C4-2B (cell line): ENCODE results near the gene TMEM132E.

ENCODE experiments used
- H3K27ac ChIP-seq: fragments of 450-650 bp; 2 replicates; pipeline ENCODE4 v1.5.1; 2017
- ZFX ChIP-seq: fragments of 450-650 bp; IDR thresholded peaks from 2 replicates; pipeline ENCODE4 v1.6.1; 2017
- TF ChIP-seq, protein P1 (sequence below): fragments of 450-650 bp; conservative IDR thresholded peaks from 2 replicates; pipeline ENCODE4 v1.5.1; 2017; ENCODE audit warnings: mild to moderate bottlenecking

The TMEM132E gene

DNA sequence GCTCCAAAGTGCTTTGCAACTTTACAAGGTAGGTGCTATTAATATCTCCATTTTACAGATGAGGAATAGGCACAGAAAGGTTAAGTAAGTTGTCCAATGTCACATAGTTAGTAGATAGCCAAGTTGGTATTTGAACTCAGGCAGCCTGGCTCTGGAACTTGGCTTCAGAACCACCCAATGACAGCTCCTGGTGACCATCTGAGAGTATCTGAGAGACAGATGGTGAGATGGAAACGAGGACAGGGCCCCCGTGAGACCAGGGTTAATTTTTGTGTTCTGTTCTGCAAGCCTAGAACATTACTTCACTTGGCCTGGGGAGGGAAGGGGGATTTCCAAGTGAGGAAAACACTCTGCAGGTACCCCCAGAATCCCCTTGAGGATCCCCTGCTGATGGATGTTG, 9.8 kb upstream of the TMEM132E start:
- TF ChIP-seq ZFX: no peak
- TF ChIP-seq, protein P1, sequence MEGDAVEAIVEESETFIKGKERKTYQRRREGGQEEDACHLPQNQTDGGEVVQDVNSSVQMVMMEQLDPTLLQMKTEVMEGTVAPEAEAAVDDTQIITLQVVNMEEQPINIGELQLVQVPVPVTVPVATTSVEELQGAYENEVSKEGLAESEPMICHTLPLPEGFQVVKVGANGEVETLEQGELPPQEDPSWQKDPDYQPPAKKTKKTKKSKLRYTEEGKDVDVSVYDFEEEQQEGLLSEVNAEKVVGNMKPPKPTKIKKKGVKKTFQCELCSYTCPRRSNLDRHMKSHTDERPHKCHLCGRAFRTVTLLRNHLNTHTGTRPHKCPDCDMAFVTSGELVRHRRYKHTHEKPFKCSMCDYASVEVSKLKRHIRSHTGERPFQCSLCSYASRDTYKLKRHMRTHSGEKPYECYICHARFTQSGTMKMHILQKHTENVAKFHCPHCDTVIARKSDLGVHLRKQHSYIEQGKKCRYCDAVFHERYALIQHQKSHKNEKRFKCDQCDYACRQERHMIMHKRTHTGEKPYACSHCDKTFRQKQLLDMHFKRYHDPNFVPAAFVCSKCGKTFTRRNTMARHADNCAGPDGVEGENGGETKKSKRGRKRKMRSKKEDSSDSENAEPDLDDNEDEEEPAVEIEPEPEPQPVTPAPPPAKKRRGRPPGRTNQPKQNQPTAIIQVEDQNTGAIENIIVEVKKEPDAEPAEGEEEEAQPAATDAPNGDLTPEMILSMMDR: no peak
- no peak overlapping the region for H3K27ac ChIP-seq

DNA sequence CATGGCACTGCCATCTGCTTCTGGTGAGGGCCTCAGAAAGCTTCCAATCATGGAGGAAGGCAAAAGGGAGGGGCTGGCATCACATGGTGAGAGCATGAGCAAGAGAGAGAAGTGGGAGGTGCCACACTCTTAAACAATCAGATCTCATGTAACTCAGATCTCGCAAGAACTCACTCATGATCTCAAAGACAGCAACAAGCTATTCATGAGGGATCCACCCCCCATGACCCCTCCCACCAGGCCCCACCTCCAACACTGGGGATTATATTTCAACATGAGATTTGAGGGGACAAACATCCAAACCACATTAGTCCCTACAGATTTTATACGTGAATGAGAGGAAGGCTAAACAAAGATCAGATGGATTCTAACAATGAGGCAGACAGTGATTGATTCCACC, 8.9 kb upstream of the TMEM132E start:
- no peak overlapping the region for H3K27ac ChIP-seq
- no peak for TF ChIP-seq ZFX
- TF ChIP-seq, protein P1: no peak

DNA sequence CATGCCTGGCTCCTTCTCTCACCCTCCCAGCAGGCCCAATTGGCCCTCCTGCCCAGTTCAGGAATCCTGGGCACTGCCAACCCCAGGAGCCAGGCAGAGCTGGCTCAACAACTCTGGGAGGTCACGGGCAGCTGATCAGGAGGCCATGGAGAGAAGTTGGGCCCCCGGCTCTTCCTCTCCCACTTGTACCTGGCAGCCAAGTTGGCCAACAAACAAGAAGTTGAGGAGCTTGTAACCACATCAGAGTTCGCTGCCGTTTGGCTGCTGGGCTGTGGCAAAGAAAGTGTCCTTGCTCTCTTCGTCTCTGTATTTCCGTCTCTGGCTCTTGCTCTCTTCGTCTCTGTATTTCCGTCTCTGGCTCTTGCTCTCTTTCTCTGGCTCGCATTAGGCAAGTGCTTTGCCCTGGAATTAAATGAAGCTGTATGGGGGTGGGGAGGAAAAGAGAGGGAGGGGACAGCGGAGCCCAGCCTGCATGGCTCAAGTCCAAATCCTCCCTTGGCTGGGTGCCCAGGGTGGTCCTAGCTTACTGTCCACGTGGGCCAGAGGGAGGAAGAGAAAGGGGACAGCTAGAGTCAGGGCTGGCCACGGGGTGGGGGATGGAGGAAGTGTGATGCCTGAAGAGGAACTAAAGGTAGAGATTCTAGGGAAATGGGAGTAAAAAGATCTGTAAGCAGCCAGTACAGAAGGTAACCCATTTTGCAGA, 7.8 kb upstream of the TMEM132E start:
- H3K27ac ChIP-seq: no peak overlapping the region
- TF ChIP-seq, protein P1: no peak
- no peak for TF ChIP-seq ZFX

DNA sequence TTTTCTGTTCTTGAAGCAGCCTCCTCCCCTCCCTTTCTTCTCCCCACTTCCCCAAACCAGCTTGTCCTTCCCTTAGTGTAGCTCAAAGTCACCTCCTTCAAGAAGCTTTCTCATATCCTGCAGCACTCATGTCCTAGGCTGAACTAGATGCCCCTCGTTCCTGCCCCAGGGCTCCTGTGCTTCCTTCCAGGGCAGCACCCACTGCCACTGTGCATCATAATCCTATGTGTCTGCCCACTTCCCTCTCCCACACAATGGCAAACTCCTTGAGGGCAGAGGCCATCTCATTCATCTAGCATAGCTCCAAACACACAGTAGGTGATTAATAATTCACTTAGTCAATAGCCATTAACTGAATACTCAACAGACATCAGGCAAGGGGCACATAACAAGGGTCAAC, 6.9 kb upstream of the TMEM132E start:
- TF ChIP-seq, protein P1: no peak
- no peak for TF ChIP-seq ZFX
- no peak overlapping the region for H3K27ac ChIP-seq

DNA sequence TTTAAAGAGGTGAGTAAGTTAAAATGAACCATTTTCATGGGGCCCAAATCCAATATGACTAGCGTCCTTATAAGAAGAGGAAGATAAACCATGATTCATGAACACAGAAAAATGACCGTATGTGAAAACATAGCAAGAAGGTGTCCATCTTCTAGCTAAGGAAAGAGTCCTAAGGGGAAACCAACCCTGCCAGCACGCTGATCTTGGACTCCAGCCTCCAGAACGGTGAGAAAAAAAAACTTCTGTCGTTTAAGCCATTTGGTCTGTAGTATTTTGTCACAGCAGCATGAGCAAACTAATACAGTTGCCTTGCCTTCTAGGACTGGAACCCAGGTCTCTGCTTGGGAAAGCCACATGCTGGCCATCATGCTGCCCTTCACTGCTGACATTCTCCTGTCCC, 4.2 kb upstream of the TMEM132E start:
- no peak overlapping the region for H3K27ac ChIP-seq
- TF ChIP-seq, protein P1: no peak
- TF ChIP-seq ZFX: no peak

DNA sequence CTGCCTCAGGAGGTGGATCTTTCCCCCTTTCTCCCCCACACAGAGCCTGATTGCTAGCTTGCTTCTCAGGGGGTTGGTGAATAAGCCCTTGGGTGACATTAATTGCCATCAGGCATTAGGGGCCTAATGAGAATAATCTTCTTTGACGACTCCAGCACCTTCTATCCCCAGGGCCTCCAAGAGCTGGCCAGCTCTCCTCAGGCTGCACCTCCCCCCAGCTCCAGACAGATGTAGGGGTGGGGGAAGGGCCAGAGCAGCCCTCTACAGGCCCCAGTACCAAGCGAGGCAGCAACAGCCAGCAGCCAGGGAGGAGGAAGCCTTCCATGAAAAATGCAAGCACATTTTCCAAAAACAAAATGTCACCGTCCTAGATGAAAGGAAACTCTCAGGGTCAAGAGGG, 1.4 kb upstream of the TMEM132E start:
- TF ChIP-seq ZFX: no peak
- TF ChIP-seq, protein P1: no peak
- H3K27ac ChIP-seq: no peak overlapping the region

DNA sequence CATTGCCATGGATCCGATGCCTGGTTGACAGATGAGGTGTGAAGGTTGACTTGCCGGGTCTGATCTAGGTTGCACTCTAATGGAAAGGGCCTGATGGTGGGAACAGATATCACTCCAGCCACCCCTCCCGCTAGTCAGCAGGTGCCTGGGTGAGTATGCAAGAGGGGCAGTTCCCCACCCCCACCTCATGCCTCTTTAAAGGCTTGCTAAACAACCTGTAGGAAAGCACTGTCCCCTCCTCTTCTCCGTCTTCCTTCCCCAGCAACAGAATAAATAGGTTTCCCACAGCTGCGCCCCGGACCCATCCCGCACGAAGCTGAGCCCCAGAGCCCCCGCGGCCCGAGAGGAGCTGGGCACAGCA, 746 bp upstream of the TMEM132E start:
- no peak for TF ChIP-seq ZFX
- TF ChIP-seq, protein P1: no peak

More for the DNA sequence above, 746 bp upstream of the TMEM132E start:
- H3K27ac ChIP-seq: no peak overlapping the region
